Measurements from ENCODE around the gene PFDN1. TPM values are rescaled to one million over a fixed set of nuclear protein-coding genes. Genes with fewer than 3 reads are reported as not detected.

The PFDN1 gene
- total and polyA plus RNA-seq, 9 of the 15 experiments (the other 6 are each of a cell fraction or from before 2014, with no cell fraction given): 45.5 to 215 (median 78.0) TPM

DNA sequence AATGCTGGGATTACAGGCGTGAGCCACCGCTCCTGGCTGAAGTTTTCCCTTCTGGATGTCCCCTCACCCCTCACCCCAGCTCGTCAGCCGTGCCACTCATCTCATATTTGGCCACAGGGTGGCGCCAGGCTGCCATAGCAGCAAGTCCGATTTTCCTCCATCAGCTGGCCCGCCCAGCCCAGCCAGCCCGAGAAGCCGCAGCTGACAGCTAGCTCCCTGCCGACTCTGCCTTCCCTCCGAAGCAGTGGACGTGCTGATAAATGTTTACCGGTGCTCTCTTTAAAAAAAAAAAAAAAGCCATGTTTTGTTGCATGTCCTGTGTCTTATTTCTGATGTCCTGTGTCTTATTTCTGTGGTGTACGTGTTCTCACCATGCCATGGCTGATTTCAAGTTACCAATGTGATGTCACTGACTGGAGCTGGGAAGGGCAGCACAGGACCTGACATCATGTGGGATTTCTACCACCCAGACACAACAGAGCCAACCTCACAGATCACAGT is 58.3 kb downstream of the PFDN1 start (continued):
- TF ChIP-seq, protein P1, sequence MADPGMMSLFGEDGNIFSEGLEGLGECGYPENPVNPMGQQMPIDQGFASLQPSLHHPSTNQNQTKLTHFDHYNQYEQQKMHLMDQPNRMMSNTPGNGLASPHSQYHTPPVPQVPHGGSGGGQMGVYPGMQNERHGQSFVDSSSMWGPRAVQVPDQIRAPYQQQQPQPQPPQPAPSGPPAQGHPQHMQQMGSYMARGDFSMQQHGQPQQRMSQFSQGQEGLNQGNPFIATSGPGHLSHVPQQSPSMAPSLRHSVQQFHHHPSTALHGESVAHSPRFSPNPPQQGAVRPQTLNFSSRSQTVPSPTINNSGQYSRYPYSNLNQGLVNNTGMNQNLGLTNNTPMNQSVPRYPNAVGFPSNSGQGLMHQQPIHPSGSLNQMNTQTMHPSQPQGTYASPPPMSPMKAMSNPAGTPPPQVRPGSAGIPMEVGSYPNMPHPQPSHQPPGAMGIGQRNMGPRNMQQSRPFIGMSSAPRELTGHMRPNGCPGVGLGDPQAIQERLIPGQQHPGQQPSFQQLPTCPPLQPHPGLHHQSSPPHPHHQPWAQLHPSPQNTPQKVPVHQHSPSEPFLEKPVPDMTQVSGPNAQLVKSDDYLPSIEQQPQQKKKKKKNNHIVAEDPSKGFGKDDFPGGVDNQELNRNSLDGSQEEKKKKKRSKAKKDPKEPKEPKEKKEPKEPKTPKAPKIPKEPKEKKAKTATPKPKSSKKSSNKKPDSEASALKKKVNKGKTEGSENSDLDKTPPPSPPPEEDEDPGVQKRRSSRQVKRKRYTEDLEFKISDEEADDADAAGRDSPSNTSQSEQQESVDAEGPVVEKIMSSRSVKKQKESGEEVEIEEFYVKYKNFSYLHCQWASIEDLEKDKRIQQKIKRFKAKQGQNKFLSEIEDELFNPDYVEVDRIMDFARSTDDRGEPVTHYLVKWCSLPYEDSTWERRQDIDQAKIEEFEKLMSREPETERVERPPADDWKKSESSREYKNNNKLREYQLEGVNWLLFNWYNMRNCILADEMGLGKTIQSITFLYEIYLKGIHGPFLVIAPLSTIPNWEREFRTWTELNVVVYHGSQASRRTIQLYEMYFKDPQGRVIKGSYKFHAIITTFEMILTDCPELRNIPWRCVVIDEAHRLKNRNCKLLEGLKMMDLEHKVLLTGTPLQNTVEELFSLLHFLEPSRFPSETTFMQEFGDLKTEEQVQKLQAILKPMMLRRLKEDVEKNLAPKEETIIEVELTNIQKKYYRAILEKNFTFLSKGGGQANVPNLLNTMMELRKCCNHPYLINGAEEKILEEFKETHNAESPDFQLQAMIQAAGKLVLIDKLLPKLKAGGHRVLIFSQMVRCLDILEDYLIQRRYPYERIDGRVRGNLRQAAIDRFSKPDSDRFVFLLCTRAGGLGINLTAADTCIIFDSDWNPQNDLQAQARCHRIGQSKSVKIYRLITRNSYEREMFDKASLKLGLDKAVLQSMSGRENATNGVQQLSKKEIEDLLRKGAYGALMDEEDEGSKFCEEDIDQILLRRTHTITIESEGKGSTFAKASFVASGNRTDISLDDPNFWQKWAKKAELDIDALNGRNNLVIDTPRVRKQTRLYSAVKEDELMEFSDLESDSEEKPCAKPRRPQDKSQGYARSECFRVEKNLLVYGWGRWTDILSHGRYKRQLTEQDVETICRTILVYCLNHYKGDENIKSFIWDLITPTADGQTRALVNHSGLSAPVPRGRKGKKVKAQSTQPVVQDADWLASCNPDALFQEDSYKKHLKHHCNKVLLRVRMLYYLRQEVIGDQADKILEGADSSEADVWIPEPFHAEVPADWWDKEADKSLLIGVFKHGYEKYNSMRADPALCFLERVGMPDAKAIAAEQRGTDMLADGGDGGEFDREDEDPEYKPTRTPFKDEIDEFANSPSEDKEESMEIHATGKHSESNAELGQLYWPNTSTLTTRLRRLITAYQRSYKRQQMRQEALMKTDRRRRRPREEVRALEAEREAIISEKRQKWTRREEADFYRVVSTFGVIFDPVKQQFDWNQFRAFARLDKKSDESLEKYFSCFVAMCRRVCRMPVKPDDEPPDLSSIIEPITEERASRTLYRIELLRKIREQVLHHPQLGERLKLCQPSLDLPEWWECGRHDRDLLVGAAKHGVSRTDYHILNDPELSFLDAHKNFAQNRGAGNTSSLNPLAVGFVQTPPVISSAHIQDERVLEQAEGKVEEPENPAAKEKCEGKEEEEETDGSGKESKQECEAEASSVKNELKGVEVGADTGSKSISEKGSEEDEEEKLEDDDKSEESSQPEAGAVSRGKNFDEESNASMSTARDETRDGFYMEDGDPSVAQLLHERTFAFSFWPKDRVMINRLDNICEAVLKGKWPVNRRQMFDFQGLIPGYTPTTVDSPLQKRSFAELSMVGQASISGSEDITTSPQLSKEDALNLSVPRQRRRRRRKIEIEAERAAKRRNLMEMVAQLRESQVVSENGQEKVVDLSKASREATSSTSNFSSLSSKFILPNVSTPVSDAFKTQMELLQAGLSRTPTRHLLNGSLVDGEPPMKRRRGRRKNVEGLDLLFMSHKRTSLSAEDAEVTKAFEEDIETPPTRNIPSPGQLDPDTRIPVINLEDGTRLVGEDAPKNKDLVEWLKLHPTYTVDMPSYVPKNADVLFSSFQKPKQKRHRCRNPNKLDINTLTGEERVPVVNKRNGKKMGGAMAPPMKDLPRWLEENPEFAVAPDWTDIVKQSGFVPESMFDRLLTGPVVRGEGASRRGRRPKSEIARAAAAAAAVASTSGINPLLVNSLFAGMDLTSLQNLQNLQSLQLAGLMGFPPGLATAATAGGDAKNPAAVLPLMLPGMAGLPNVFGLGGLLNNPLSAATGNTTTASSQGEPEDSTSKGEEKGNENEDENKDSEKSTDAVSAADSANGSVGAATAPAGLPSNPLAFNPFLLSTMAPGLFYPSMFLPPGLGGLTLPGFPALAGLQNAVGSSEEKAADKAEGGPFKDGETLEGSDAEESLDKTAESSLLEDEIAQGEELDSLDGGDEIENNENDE (IDR thresholded peaks at IDR 0.05; ENCODE audit: low read depth, low read length): no peak
- TF ChIP-seq, protein P2, sequence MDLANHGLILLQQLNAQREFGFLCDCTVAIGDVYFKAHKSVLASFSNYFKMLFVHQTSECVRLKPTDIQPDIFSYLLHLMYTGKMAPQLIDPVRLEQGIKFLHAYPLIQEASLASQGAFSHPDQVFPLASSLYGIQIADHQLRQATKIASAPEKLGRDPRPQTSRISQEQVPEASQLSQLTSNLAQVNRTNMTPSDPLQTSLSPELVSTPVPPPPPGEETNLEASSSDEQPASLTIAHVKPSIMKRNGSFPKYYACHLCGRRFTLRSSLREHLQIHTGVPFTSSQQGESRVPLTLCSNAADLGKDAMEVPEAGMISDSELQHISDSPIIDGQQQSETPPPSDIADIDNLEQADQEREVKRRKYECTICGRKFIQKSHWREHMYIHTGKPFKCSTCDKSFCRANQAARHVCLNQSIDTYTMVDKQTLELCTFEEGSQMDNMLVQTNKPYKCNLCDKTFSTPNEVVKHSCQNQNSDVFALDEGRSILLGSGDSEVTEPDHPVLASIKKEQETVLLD (IDR thresholded peaks at IDR 0.05): no peak
- TF ChIP-seq NCOR1 (IDR thresholded peaks at IDR 0.05) (no peak), ZSCAN32 (CRISPR knock-in tag; IDR thresholded peaks at IDR 0.05) (no peak), ZSCAN29 (IDR thresholded peaks at IDR 0.05) (no peak), ZFP36 (IDR thresholded peaks at IDR 0.05; ENCODE audit: low read depth, low read length, partially characterized antibody) (no peak), NFIC (IDR thresholded peaks at IDR 0.05) (no peak), HMGN3 (IDR thresholded peaks at IDR 0.05; ENCODE audit: borderline replicate concordance, extremely low read depth, insufficient read length, low read depth, low read length) (no peak), RBBP5 (IDR thresholded peaks at IDR 0.05; ENCODE audit: borderline replicate concordance, insufficient read depth, low read length, poor library complexity, severe bottlenecking) (no peak), ILF3 (IDR thresholded peaks at IDR 0.05; ENCODE audit: borderline replicate concordance) (no peak), MAZ (CRISPR knock-in tag; conservative IDR thresholded peaks at IDR 0.05 in 1 of 2, IDR thresholded peaks at IDR 0.05 in 1 of 2) (peak in 1 of 2 experiments; percentile 60; a peak in 1 of 4 replicates), ZKSCAN8 (CRISPR knock-in tag; IDR thresholded peaks at IDR 0.05) (no peak)
- TF ChIP-seq, protein P3, sequence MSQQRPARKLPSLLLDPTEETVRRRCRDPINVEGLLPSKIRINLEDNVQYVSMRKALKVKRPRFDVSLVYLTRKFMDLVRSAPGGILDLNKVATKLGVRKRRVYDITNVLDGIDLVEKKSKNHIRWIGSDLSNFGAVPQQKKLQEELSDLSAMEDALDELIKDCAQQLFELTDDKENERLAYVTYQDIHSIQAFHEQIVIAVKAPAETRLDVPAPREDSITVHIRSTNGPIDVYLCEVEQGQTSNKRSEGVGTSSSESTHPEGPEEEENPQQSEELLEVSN (IDR thresholded peaks at IDR 0.05; ENCODE audit: borderline replicate concordance in 1 of 2, extremely low read depth in 1 of 2, insufficient read depth in 1 of 2, insufficient read length in 1 of 2, low read depth in 1 of 2, low read length in 1 of 2, poor library complexity in 1 of 2, severe bottlenecking in 1 of 2): no peak

All from K562 (cell line).